ENCODE data around the gene ZBTB18.

DNA sequence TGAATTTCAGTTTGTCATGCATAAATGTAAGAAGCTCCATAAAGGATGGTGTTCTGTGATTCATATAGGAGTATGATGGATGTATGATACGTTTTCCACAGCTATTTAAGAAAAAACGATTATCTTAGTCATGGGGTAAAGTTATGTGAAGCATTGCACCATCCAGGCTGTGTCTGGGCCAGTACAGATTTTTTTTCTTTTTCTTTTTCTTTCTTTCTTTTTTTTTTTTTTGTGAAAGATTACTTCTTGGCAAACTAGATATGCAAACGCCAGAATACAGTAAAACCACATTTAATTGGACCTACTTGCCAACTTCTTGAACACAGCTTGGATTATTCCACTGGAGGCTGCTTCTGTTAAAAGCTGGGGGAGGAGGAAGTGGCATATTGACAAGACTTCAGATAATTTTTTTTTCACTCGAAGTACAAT, 14.9 kb downstream of the ZBTB18 start:
- TF ChIP-seq CTCF (IDR thresholded peaks at IDR 0.05) (no peak), POLR2A (IDR thresholded peaks at IDR 0.05) (no peak), POLR2AphosphoS5 (IDR thresholded peaks at IDR 0.05) (no peak)
